Spinal cord (tissue), 10 donors: ENCODE data around the gene PDLIM1. TPM values are rescaled to one million over a fixed set of nuclear protein-coding genes. Genes with fewer than 3 reads are reported as not detected.

Experiments used
- DNase-seq, 6 donors: peaks; one replicate each; pipeline versions ENCODE4 v3.0.0 to v3.0.0-alpha.2; 2013 to 2015; ENCODE audit warnings: low spot score in 6 of 6, low read depth in 4 of 6
- H3K27ac ChIP-seq: one replicate; pipeline ENCODE4 v1.5.1; 2013; ENCODE audit warnings: low read depth, low read length, control low read depth
- H3K27me3 ChIP-seq: one replicate; pipeline ENCODE4 v1.6.1; 2013; ENCODE audit warnings: low read length; ENCODE audit not compliant: control insufficient read depth, insufficient read depth
- H3K36me3 ChIP-seq: one replicate; pipeline ENCODE4 v1.6.1; 2013; ENCODE audit warnings: low read length; ENCODE audit not compliant: control insufficient read depth, insufficient read depth
- H3K4me1 ChIP-seq: one replicate; pipeline ENCODE4 v1.6.1; 2013; ENCODE audit warnings: low read length; ENCODE audit not compliant: control insufficient read depth, insufficient read depth
- H3K4me3 ChIP-seq: one replicate; pipeline ENCODE4 v1.5.1; 2013; ENCODE audit warnings: low read depth, low read length, control low read depth
- H3K9me3 ChIP-seq: one replicate; pipeline ENCODE4 v1.6.1; 2013; ENCODE audit warnings: low read length; ENCODE audit not compliant: control insufficient read depth, insufficient read depth
- WGBS: methylation state at CpG from one replicate; pipeline ENCODE4 v1.1.5; 2013; ENCODE audit warnings: missing lambda C conversion rate; ENCODE audit not compliant: insufficient coverage; 5-methylcytosine and 5-hydroxymethylcytosine counted together
- polyA plus RNA-seq, 2 donors: library from polyadenylated mRNA; unstranded; fragments of 120-200 nt; gene quantifications; one replicate each; pipeline ENCODE4 v1.2.1, GENCODE V29; 2013; ENCODE audit not compliant: insufficient read length in 2 of 2
- total RNA-seq, 2 donors: library from RNA; depleted of rRNA in 1 of 2; stranded (reverse); fragments of 120-200 nt in 1 of 2; fragments of >200 nt in 1 of 2; gene quantifications; one replicate each; pipeline versions ENCODE4 v1.2.3 to v1.2.4, GENCODE V29; 2013 to 2014
- donor health status: healthy.

The PDLIM1 gene
- total and polyA plus RNA-seq, 4 donors: 8.5 to 33.0 (median 20.4) TPM

GRCh38 chr10:95247881-95248583 is 42.8 kb downstream of the PDLIM1 start:
- 94% methylated on average over 6 of the region's 7 CpGs for WGBS
- Histone ChIP-seq H3K36me3 (no peaks in the 10 kb centered on the region), H3K4me1 (no peaks in the 10 kb centered on the region), H3K9me3 (no peaks in the 10 kb centered on the region), H3K27me3 (no peaks in the 10 kb centered on the region), H3K4me3 (no peak overlapping the region), H3K27ac (no peak overlapping the region)
- DNase-seq: no peak

GRCh38 chr10:95247200-95247880 is 43.5 kb downstream of the PDLIM1 start:
- Histone ChIP-seq H3K9me3 (no peaks in the 10 kb centered on the region), H3K27ac (no peak overlapping the region), H3K4me1 (no peaks in the 10 kb centered on the region), H3K27me3 (no peaks in the 10 kb centered on the region), H3K36me3 (no peaks in the 10 kb centered on the region), H3K4me3 (no peak overlapping the region)
- 61% methylated on average over 5 of the region's 6 CpGs for WGBS
- DNase-seq: no peak

- H3K4me1 ChIP-seq: no peaks in the 10 kb centered on the region
- 11% methylated on average over 1 of the region's 1 CpG for WGBS
- no peaks in the 10 kb centered on the region for H3K36me3 ChIP-seq
- no peak overlapping the region for H3K4me3 ChIP-seq
- DNase-seq: peak in 2 of 6 donors; percentile 53 to 66
- H3K9me3 ChIP-seq: no peaks in the 10 kb centered on the region
- no peaks in the 10 kb centered on the region for H3K27me3 ChIP-seq
- H3K27ac ChIP-seq: no peak overlapping the region
Observed at GRCh38 chr10:95246582-95247051, 44.2 kb downstream of the PDLIM1 start.

DNA sequence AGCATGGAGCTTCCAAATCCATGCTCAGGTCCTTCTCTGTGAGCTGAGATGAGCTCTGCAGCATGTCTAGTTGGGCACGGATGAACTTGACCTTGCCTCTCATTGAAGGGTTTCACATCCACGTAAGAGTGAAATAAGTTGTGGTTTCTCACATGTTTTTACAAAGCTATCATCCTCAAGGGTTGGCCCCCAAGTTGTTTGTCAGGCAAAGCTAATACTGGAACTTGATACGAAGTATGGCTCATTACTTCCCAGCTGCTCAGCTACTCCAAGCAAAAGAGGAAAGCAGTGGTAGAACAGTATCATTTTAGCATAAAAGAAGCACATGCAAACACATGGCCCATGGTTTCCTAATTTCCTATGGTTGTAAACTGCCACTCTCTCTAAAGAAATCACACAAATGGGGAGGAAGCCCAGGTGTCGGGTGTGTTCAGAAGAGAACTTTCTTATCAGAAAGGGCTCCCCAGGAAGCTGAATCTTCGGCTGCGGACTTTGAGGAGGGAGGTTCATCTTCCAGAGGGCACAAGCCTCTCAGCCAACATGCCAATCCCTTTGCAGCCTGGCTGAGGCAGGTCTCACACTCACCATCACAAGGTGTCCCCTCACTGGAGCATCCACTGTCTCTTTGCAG is 45.3 kb downstream of the PDLIM1 start:
- WGBS: 80% methylated on average over 2 of the region's 6 CpGs
- DNase-seq: no peak
- Histone ChIP-seq H3K36me3 (no peaks in the 10 kb centered on the region), H3K4me3 (no peak overlapping the region), H3K4me1 (no peaks in the 10 kb centered on the region), H3K9me3 (no peaks in the 10 kb centered on the region), H3K27me3 (no peaks in the 10 kb centered on the region), H3K27ac (no peak overlapping the region)

- 79% methylated on average over 2 of the region's 2 CpGs for WGBS
- Histone ChIP-seq H3K4me1 (no peaks in the 10 kb centered on the region), H3K36me3 (no peaks in the 10 kb centered on the region), H3K27ac (no peak overlapping the region), H3K4me3 (no peak overlapping the region), H3K27me3 (no peaks in the 10 kb centered on the region), H3K9me3 (no peaks in the 10 kb centered on the region)
- no peak for DNase-seq
Observed at GRCh38 chr10:95244152-95244551, 46.7 kb downstream of the PDLIM1 start.

GRCh38 chr10:95243318-95243617 is 47.5 kb downstream of the PDLIM1 start:
- whole genome bisulfite sequencing: 88% methylated on average over 3 of the region's 3 CpGs
- Histone ChIP-seq H3K27me3 (no peaks in the 10 kb centered on the region), H3K36me3 (no peaks in the 10 kb centered on the region), H3K27ac (no peak overlapping the region), H3K4me1 (no peaks in the 10 kb centered on the region), H3K4me3 (no peak overlapping the region), H3K9me3 (no peaks in the 10 kb centered on the region)
- DNase-seq: no peak

- WGBS: 87% methylated on average over 7 of the region's 8 CpGs
- Histone ChIP-seq H3K4me3 (no peak overlapping the region), H3K27me3 (no peaks in the 10 kb centered on the region), H3K27ac (no peak overlapping the region), H3K4me1 (peaks cover 3% of the 10 kb centered on the region), H3K36me3 (no peaks in the 10 kb centered on the region), H3K9me3 (no peaks in the 10 kb centered on the region)
- DNase-seq: peak in 5 of 6 donors; percentile 35 to 81 (median 45)
Observed at GRCh38 chr10:95242581-95243317, 48.1 kb downstream of the PDLIM1 start.

DNA sequence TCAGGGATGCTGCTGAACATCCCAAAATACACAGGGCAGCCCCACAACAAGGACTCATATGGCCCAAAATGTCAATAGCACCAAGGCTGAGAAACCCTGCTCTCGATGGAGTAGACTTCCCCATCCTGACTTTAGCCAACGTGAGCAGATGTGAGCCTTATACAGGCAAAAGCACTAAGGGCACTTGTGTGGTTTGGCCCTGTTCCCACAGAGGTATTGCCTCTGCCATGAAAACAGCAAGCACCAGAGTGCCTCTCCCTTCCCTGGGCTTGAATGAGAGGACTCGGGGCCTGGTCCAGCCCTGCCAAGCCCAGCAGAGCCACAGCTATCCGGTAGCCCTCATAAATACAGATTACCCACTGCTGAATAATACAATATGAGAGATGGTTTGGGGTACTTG is 49.3 kb downstream of the PDLIM1 start:
- no peaks in the 10 kb centered on the region for H3K36me3 ChIP-seq
- no peak for DNase-seq
- WGBS: 80% methylated on average over 3 of the region's 4 CpGs
- H3K9me3 ChIP-seq: no peaks in the 10 kb centered on the region
- peaks cover 3% of the 10 kb centered on the region for H3K4me1 ChIP-seq
- H3K27me3 ChIP-seq: no peaks in the 10 kb centered on the region
- no peak overlapping the region for H3K27ac ChIP-seq
- H3K4me3 ChIP-seq: no peak overlapping the region

DNA sequence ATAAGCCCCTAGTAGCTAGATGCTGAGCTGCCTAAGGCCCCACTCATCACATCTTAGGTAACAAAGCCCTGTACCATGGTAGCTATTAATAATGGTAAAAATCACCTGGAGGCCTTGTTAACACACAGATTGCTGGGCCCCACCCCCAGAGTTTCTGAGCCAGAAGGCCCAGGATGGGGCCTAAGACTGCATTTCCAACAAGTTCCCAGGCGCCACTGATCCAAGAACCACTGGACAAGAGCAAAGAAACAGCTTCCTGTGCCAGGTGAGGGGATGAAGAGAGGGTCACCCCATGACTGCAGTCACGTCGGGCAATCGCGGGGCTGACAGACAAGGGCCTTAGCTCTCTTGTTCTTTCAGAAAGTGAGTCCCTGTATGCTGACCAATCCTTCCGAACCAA is 50.0 kb downstream of the PDLIM1 start:
- whole genome bisulfite sequencing: 100% methylated on average over 6 of the region's 6 CpGs
- H3K9me3 ChIP-seq: no peaks in the 10 kb centered on the region
- DNase-seq: no peak
- no peaks in the 10 kb centered on the region for H3K36me3 ChIP-seq
- no peaks in the 10 kb centered on the region for H3K27me3 ChIP-seq
- H3K27ac ChIP-seq: no peak overlapping the region
- no peak overlapping the region for H3K4me3 ChIP-seq
- H3K4me1 ChIP-seq: peaks cover 3% of the 10 kb centered on the region
